Endothelial cell of umbilical vein (primary cell): Measurements from ENCODE around the gene ASMTL. TPM values are rescaled to one million over a fixed set of nuclear protein-coding genes. Genes with fewer than 3 reads are reported as not detected.

Experiments used
- BruUV-seq: library from RNA; stranded (reverse); fragments of 400-500 nt; replicated peaks from 2 replicates; lab custom pipeline; 2021; lab: Mats Ljungman, UMichigan
- CTCF ChIA-PET: fragments of 300-600, 350-600 bp; sonication (Branson Sonifier 250); formaldehyde crosslinking; loops from one replicate; lab custom pipeline; 2021; ENCODE audit warnings: antibody characterized with exemption, inconsistent platforms; lab: Charles Lee
- POLR2A ChIA-PET: fragments of 300-600, 350-600 bp; sonication (Branson Sonifier 250); formaldehyde crosslinking; loops from one replicate; lab custom pipeline; 2021; ENCODE audit warnings: antibody characterized with exemption, inconsistent platforms; lab: Charles Lee
- DNase-seq: peaks from one replicate; pipeline ENCODE4 v3.0.0-alpha.2; 2011; ENCODE audit warnings: low read depth, low spot score
- FAIRE-seq: peaks from 2 replicates; lab custom pipeline; 2011; peaks lifted over from hg19 to GRCh38; lab: Jason Lieb, UNC
- H2AFZ ChIP-seq: 2 replicates; pipeline ENCODE4 v1.6.0; 2012; ENCODE audit warnings: low read depth, low read length, control low read depth, inconsistent platforms
- H3K27ac ChIP-seq: 2 replicates; pipeline ENCODE4 v1.5.1; 2011; ENCODE audit warnings: low read depth, mild to moderate bottlenecking, control low read depth, low read length, moderate library complexity; ENCODE audit not compliant: insufficient read depth
- H3K27me3 ChIP-seq, 2 experiments: 2 replicates each; pipeline versions ENCODE4 v1.6.0 to v1.6.1; 2011; ENCODE audit warnings: low read length in 2 of 2, mixed read lengths in 1 of 2; ENCODE audit not compliant: control insufficient read depth in 2 of 2, insufficient read depth in 2 of 2
- H3K36me3 ChIP-seq, 2 experiments: 2 replicates in 1 of 2; 3 replicates in 1 of 2; pipeline ENCODE4 v1.5.1; 2011; ENCODE audit warnings: low read length in 2 of 2, mild to moderate bottlenecking in 1 of 2, moderate library complexity in 1 of 2; ENCODE audit not compliant: control insufficient read depth in 2 of 2, insufficient read depth in 2 of 2; ENCODE audit errors: extremely low read depth in 1 of 2
- H3K4me1 ChIP-seq: 3 replicates; pipeline ENCODE4 v1.5.1; 2011; ENCODE audit warnings: mild to moderate bottlenecking, low read length; ENCODE audit not compliant: control insufficient read depth, insufficient read depth; ENCODE audit errors: extremely low read depth
- H3K4me2 ChIP-seq: 2 replicates; pipeline ENCODE4 v1.6.1; 2011; ENCODE audit warnings: low read length, control low read depth, mixed read lengths; ENCODE audit not compliant: insufficient read depth
- H3K4me3 ChIP-seq, 3 experiments: fragments of 200-600 bp in 1 of 3; sonication (generic), shearing (Covaris generic) in 1 of 3; replicated peaks in 1 of 3; 2 replicates each; pipeline ENCODE4 v1.5.1; 2011 to 2016; ENCODE audit warnings: control low read depth in 3 of 3, low read length in 3 of 3, mild to moderate bottlenecking in 2 of 3, inconsistent platforms in 1 of 3, low read depth in 1 of 3, moderate library complexity in 1 of 3; ENCODE audit not compliant: insufficient read depth in 1 of 3
- H3K79me2 ChIP-seq: 2 replicates; pipeline ENCODE4 v1.6.0; 2012; ENCODE audit warnings: low read length, inconsistent platforms; ENCODE audit not compliant: control insufficient read depth, insufficient read depth
- H3K9ac ChIP-seq: replicated peaks from 2 replicates; pipeline ENCODE3; 2011; ENCODE audit warnings: low read length, control low read depth; ENCODE audit not compliant: insufficient read depth; ENCODE audit errors: extremely low read depth
- H3K9me1 ChIP-seq: replicated peaks from 3 replicates; pipeline ENCODE4 v1.6.0; 2011; ENCODE audit warnings: mild to moderate bottlenecking, low read length; ENCODE audit not compliant: control insufficient read depth, insufficient read depth; ENCODE audit errors: extremely low read depth
- H3K9me3 ChIP-seq: replicated peaks from 2 replicates; pipeline ENCODE4 v1.5.1; 2012; ENCODE audit warnings: low read length, inconsistent platforms; ENCODE audit not compliant: control insufficient read depth, insufficient read depth
- H4K20me1 ChIP-seq: replicated peaks from 2 replicates; pipeline ENCODE3; 2011; ENCODE audit warnings: mild to moderate bottlenecking, low read length; ENCODE audit not compliant: control insufficient read depth, insufficient read depth; ENCODE audit errors: extremely low read depth
- CTCF ChIP-seq, 2 donors: IDR thresholded peaks; 1 replicate in 1 of 2; 2 replicates in 1 of 2; pipeline ENCODE4 v1.5.1; 2011; ENCODE audit warnings: low read length in 2 of 2, mild to moderate bottlenecking in 2 of 2, moderate library complexity in 2 of 2, control low read depth in 1 of 2, inconsistent platforms in 1 of 2, low read depth in 1 of 2; ENCODE audit not compliant: insufficient read depth in 1 of 2; ENCODE audit errors: extremely low read depth in 1 of 2
- EZH2 ChIP-seq: IDR thresholded peaks from 2 replicates; pipeline ENCODE4 v1.6.1; 2012; ENCODE audit warnings: borderline replicate concordance, low read depth, mild to moderate bottlenecking, moderate library complexity, low read length, inconsistent platforms; ENCODE audit not compliant: severe bottlenecking
- FOS ChIP-seq: IDR thresholded peaks from 2 replicates; pipeline ENCODE4 v1.6.1; 2011; ENCODE audit warnings: mild to moderate bottlenecking, low read length, moderate library complexity, borderline replicate concordance; ENCODE audit not compliant: insufficient read depth
- GATA2 ChIP-seq: IDR thresholded peaks from 2 replicates; pipeline ENCODE4 v1.7.0; 2011; ENCODE audit warnings: low read depth, mild to moderate bottlenecking, moderate library complexity, mixed read lengths, low read length; ENCODE audit not compliant: insufficient read length, insufficient read depth
- JUN ChIP-seq: IDR thresholded peaks from 2 replicates; pipeline ENCODE4 v1.6.1; 2011; ENCODE audit warnings: borderline replicate concordance, low read depth; ENCODE audit not compliant: insufficient read length, insufficient read depth
- MAX ChIP-seq: IDR thresholded peaks from 2 replicates; pipeline ENCODE4 v1.6.1; 2011; ENCODE audit not compliant: insufficient read depth, insufficient read length
- MYC ChIP-seq: IDR thresholded peaks from one replicate; pipeline ENCODE4 v1.6.1; 2011; ENCODE audit warnings: mild to moderate bottlenecking, low read depth, low read length
- POLR2A ChIP-seq: IDR thresholded peaks from 2 replicates; pipeline ENCODE4 v1.6.1; 2012; ENCODE audit warnings: low read depth, mild to moderate bottlenecking, control low read depth, low read length
- POLR2AphosphoS5 ChIP-seq: IDR thresholded peaks from 2 replicates; pipeline ENCODE4 v1.6.1; 2012; ENCODE audit warnings: low read depth, mild to moderate bottlenecking, control low read depth, low read length, moderate library complexity; ENCODE audit not compliant: insufficient read depth
- dilution Hi-C: fragments of 300-500 bp; cut with MboI; formaldehyde crosslinking; loops from one replicate; pipeline ENCODE4 v1.15.0; 2019; ENCODE audit warnings: low sequenced_read_pairs; ENCODE audit not compliant: extremely low pct_ligation_motif_present
- intact Hi-C: fragments of 100-400 bp; cut with micrococcal nuclease; formaldehyde crosslinking; loops from one replicate; pipeline ENCODE4 v1.10.0; 2022
- polyA plus RNA-seq, 4 experiments: library from polyadenylated mRNA; depleted of rRNA in 3 of 4; stranded (reverse) in 3 of 4; unstranded in 1 of 4; fragments of >200 nt; gene quantifications; 2 replicates each; pipeline versions ENCODE4 v1.2.1 to v1.2.3, GENCODE V29; 2011 to 2012; ENCODE audit warnings: missing spikeins in 1 of 4
- total RNA-seq: library from RNA; stranded (reverse); gene quantifications from 2 replicates; pipeline ENCODE4 v1.2.3, GENCODE V29; 2021

The ASMTL gene
- total and polyA plus RNA-seq, 2 donors (not counting 3 experiments of a cell fraction or from before 2014, with no cell fraction given) = 27.1 to 29.9 TPM

- intact Hi-C loops = no loop called here
- Histone ChIP-seq H3K9me1 (no peaks in the 10 kb centered on the region), H3K4me2 (no peak overlapping the region), H3K4me3 (no peak overlapping the region), H2AFZ (no peak overlapping the region), H3K27ac (no peak overlapping the region), H3K4me1 (peaks cover 8% of the 10 kb centered on the region), H3K9me3 (no peaks in the 10 kb centered on the region), H3K27me3 (no peaks in the 10 kb centered on the region), H3K9ac (no peak overlapping the region), H3K79me2 (peaks cover 12% of the 10 kb centered on the region), H3K36me3 (peaks cover 0 to 2% of the 10 kb centered on the region in 2 experiments), H4K20me1 (peaks cover 3% of the 10 kb centered on the region)
- no TSS peak for BruUV-seq
- FAIRE-seq (no peak), DNase-seq (no peak)
- no peak for TF ChIP-seq POLR2AphosphoS5
- TF ChIP-seq MAX = no peak
- no peak for TF ChIP-seq MYC
- no peak for TF ChIP-seq CTCF (IDR thresholded peaks at IDR 0.05; ENCODE audit: extremely low read depth in 1 of 2, insufficient read depth in 1 of 2, low read depth in 1 of 2, low read length in 2 of 2)
- TF ChIP-seq EZH2 = no peak
- TF ChIP-seq FOS = no peak
- TF ChIP-seq GATA2 = no peak
- TF ChIP-seq JUN = no peak
- TF ChIP-seq POLR2A = no peak
- POLR2A ChIA-PET = no interaction called here
- CTCF ChIA-PET = no interaction called here
- dilution Hi-C loops = no loop called here
These were observed 57.0 kb downstream of the ASMTL start for GRCh38 chrX:1395646-1396216.
